ENCODE measurements around the gene STAC.

DNA sequence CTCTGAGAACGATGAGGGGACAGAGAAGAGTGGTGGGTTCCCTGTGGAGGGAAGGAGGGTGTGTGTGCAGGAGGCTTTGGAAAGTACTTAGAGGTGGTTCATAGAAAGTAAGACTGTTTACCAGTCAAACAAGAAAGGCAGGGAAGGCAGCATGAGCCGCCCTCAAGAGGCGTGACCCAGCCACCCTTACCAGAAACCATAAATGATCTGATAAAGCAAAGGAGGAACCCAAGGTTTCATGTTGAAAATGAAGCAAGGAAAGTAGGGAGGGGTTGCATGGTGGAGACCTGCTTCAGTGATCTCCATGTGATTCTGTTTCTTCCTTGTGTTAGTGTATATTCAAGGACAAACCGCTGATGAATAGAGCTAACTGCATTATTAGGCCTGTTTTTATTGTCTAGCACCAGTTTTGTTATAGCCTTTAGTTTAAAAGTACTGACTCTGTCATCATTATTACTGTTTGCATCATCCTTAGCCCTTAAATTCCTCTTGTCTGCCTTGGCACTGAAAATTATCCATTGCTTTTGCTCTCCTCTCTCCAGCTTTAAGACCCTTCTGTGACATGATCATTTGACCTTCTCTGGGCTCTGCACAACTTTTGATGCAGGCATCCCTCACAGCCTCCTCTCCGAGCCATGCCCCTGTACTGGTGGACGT lies 96.1 kb downstream of the STAC start:
- TF ChIP-seq, protein P1, sequence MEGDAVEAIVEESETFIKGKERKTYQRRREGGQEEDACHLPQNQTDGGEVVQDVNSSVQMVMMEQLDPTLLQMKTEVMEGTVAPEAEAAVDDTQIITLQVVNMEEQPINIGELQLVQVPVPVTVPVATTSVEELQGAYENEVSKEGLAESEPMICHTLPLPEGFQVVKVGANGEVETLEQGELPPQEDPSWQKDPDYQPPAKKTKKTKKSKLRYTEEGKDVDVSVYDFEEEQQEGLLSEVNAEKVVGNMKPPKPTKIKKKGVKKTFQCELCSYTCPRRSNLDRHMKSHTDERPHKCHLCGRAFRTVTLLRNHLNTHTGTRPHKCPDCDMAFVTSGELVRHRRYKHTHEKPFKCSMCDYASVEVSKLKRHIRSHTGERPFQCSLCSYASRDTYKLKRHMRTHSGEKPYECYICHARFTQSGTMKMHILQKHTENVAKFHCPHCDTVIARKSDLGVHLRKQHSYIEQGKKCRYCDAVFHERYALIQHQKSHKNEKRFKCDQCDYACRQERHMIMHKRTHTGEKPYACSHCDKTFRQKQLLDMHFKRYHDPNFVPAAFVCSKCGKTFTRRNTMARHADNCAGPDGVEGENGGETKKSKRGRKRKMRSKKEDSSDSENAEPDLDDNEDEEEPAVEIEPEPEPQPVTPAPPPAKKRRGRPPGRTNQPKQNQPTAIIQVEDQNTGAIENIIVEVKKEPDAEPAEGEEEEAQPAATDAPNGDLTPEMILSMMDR (IDR thresholded peaks at IDR 0.05) = no peak
- no peak for TF ChIP-seq POLR2AphosphoS5 (IDR thresholded peaks at IDR 0.05)

Measured in stomach (tissue), 4 donors.